ENCODE measurements around the gene VPS9D1. TPM values are rescaled to one million over a fixed set of nuclear protein-coding genes. Genes with fewer than 3 reads are reported as not detected.

VPS9D1 gene
- total RNA-seq, 1 experiment from 2014 or later: 4.2 TPM

DNA sequence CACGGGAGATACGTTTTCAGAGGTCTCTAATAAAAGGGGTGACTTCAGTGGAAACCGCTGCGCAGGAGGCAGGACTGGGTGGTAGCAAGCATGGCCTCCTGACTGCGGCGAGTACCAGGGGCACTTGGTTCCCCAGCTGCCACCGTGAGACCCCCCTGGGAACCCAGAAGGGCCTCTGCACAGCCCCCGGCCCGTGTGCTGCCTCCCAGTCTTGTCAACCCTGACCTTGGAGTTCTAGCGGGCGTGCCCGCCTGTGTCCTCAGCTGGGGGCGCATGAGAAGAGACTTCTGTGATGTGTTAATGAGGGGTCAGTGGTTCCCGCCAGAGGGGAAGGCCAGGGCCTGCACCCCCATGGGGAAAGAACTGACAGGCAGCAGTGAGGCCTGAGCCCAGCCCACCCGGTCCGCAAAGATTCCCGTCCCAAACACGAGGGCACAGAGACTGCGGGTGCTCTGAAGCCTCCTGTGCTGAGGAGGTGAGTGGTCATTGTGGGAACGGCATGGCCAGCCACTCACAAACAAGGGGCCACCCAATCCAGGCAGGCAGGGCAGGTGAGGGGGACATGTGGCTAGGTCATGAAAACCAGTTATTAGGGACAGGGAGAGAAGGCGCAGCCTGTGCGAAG, 10.0 kb upstream of the VPS9D1 start:
- POLR2A ChIA-PET: no interaction called here

DNA sequence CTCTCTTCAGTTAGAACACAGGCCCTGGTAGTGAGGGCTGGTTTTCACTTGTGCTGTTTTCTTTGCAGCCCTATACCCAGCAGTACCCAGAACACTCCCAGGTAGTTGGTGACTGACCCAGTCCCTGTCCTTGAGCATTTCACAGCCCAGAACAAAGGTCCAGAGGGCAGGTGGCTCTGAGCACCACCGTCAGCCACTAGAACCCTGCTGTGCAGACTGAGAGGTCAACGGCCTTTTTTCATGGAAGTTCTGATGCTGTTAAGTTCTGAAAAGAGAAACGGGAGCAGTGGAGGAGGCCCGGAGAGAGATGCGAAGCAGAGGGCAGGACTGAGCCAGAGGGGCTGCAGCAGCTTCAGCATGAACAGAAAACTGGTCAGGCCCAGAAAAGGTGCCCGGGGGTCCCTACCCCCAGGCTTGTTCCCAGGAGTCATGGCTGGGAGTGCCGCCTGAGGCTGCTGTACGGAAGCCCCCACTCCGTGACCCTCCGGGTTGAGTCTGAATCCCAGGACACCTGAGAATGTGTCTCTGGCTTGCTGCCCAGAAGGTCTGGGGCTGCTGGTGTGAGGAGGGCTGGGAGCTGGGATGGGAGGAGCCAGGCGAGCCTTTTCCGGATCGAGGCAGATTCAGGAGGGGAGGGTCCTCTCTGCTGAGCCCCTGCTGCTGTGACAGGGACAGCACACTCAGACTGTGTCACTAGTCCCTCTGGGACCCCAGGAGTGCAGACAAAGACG, 9.3 kb upstream of the VPS9D1 start:
- peaks cover 13% of the 10 kb centered on the region for H3K4me1 Mint-ChIP-seq
- POLR2A ChIA-PET: interaction anchor here (0.6 kb wide), 1 partner anchor 175 kb away, joined by 4 read pairs; no protein-coding TSS in a partner anchor
- DNase-seq (ENCODE audit: low spot score) (no peak), ATAC-seq (peak; percentile 41)
- H3K27me3 Mint-ChIP-seq (ENCODE audit: low read depth): peaks cover 6% of the 10 kb centered on the region
- peak overlapping the region; percentile 61; the same call in 1 of the 2 replicates for H3K27ac Mint-ChIP-seq
- CTCF ChIA-PET: interaction anchor here (0.5 to 1.8 kb wide), 4 partner anchors 9 to 54 kb away, joined by 3 to 10 read pairs (median 3); partner anchors contain the start of gene SPATA2L
- peaks cover 5% of the 10 kb centered on the region; the same call in 1 of the 2 replicates for H3K9me3 Mint-ChIP-seq
- no peak overlapping the region for H3K4me3 Mint-ChIP-seq
- TF ChIP-seq, protein P1, sequence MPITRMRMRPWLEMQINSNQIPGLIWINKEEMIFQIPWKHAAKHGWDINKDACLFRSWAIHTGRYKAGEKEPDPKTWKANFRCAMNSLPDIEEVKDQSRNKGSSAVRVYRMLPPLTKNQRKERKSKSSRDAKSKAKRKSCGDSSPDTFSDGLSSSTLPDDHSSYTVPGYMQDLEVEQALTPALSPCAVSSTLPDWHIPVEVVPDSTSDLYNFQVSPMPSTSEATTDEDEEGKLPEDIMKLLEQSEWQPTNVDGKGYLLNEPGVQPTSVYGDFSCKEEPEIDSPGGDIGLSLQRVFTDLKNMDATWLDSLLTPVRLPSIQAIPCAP (CRISPR knock-in tag; IDR thresholded peaks at IDR 0.05): no peak
- TF ChIP-seq, protein P2, sequence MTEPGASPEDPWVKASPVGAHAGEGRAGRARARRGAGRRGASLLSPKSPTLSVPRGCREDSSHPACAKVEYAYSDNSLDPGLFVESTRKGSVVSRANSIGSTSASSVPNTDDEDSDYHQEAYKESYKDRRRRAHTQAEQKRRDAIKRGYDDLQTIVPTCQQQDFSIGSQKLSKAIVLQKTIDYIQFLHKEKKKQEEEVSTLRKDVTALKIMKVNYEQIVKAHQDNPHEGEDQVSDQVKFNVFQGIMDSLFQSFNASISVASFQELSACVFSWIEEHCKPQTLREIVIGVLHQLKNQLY (CRISPR knock-in tag; IDR thresholded peaks at IDR 0.05): no peak
- TF ChIP-seq, protein P3, sequence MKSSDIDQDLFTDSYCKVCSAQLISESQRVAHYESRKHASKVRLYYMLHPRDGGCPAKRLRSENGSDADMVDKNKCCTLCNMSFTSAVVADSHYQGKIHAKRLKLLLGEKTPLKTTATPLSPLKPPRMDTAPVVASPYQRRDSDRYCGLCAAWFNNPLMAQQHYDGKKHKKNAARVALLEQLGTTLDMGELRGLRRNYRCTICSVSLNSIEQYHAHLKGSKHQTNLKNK (CRISPR knock-in tag; IDR thresholded peaks at IDR 0.05): no peak
- TF ChIP-seq CBFB (CRISPR knock-in tag; IDR thresholded peaks at IDR 0.05; ENCODE audit: low read depth) (no peak), TEAD1 (CRISPR knock-in tag; IDR thresholded peaks at IDR 0.05) (no peak), ZNF232 (CRISPR knock-in tag; IDR thresholded peaks at IDR 0.05) (no peak), ZNF317 (CRISPR knock-in tag; IDR thresholded peaks at IDR 0.05; ENCODE audit: borderline replicate concordance, low read depth) (no peak)
- TF ChIP-seq, protein P4, sequence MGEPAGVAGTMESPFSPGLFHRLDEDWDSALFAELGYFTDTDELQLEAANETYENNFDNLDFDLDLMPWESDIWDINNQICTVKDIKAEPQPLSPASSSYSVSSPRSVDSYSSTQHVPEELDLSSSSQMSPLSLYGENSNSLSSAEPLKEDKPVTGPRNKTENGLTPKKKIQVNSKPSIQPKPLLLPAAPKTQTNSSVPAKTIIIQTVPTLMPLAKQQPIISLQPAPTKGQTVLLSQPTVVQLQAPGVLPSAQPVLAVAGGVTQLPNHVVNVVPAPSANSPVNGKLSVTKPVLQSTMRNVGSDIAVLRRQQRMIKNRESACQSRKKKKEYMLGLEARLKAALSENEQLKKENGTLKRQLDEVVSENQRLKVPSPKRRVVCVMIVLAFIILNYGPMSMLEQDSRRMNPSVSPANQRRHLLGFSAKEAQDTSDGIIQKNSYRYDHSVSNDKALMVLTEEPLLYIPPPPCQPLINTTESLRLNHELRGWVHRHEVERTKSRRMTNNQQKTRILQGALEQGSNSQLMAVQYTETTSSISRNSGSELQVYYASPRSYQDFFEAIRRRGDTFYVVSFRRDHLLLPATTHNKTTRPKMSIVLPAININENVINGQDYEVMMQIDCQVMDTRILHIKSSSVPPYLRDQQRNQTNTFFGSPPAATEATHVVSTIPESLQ (CRISPR knock-in tag; IDR thresholded peaks at IDR 0.05): no peak
- TF ChIP-seq, protein P5, sequence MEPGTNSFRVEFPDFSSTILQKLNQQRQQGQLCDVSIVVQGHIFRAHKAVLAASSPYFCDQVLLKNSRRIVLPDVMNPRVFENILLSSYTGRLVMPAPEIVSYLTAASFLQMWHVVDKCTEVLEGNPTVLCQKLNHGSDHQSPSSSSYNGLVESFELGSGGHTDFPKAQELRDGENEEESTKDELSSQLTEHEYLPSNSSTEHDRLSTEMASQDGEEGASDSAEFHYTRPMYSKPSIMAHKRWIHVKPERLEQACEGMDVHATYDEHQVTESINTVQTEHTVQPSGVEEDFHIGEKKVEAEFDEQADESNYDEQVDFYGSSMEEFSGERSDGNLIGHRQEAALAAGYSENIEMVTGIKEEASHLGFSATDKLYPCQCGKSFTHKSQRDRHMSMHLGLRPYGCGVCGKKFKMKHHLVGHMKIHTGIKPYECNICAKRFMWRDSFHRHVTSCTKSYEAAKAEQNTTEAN (CRISPR knock-in tag; IDR thresholded peaks at IDR 0.05): no peak
- TF ChIP-seq, protein P6, sequence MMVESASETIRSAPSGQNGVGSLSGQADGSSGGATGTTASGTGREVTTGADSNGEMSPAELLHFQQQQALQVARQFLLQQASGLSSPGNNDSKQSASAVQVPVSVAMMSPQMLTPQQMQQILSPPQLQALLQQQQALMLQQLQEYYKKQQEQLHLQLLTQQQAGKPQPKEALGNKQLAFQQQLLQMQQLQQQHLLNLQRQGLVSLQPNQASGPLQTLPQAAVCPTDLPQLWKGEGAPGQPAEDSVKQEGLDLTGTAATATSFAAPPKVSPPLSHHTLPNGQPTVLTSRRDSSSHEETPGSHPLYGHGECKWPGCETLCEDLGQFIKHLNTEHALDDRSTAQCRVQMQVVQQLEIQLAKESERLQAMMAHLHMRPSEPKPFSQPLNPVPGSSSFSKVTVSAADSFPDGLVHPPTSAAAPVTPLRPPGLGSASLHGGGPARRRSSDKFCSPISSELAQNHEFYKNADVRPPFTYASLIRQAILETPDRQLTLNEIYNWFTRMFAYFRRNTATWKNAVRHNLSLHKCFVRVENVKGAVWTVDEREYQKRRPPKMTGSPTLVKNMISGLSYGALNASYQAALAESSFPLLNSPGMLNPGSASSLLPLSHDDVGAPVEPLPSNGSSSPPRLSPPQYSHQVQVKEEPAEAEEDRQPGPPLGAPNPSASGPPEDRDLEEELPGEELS (CRISPR knock-in tag; IDR thresholded peaks at IDR 0.05): no peak
- TF ChIP-seq, protein P7, sequence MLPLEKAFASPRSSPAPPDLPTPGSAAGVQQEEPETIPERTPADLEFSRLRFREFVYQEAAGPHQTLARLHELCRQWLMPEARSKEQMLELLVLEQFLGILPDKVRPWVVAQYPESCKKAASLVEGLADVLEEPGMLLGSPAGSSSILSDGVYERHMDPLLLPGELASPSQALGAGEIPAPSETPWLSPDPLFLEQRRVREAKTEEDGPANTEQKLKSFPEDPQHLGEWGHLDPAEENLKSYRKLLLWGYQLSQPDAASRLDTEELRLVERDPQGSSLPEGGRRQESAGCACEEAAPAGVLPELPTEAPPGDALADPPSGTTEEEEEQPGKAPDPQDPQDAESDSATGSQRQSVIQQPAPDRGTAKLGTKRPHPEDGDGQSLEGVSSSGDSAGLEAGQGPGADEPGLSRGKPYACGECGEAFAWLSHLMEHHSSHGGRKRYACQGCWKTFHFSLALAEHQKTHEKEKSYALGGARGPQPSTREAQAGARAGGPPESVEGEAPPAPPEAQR (CRISPR knock-in tag; IDR thresholded peaks at IDR 0.05): no peak
- H3K36me3 Mint-ChIP-seq: peaks cover 42% of the 10 kb centered on the region

More for the DNA sequence above, 10.0 kb upstream of the VPS9D1 start:
- CTCF ChIA-PET: interaction anchor here (0.5 to 1.8 kb wide), 2 partner anchors 25 to 53 kb away, joined by 3 to 10 read pairs; no protein-coding TSS in a partner anchor
- peaks cover 46% of the 10 kb centered on the region for H3K36me3 Mint-ChIP-seq
- no peak for ATAC-seq
- H3K4me1 Mint-ChIP-seq: peaks cover 13% of the 10 kb centered on the region
- DNase-seq (ENCODE audit: low spot score): no peak
- TF ChIP-seq ESRRA (CRISPR knock-in tag; IDR thresholded peaks at IDR 0.05; ENCODE audit: borderline replicate concordance): no peak
- TF ChIP-seq RELA (CRISPR knock-in tag; IDR thresholded peaks at IDR 0.05; ENCODE audit: borderline replicate concordance): no peak
- no peak for TF ChIP-seq JAZF1 (CRISPR knock-in tag; IDR thresholded peaks at IDR 0.05)
- no peak for TF ChIP-seq SMAD3 (CRISPR knock-in tag; IDR thresholded peaks at IDR 0.05; ENCODE audit: borderline replicate concordance)
- H3K4me3 Mint-ChIP-seq: no peak overlapping the region
- H3K27me3 Mint-ChIP-seq (ENCODE audit: low read depth): peaks cover 6% of the 10 kb centered on the region
- H3K9me3 Mint-ChIP-seq: peaks cover 5% of the 10 kb centered on the region; the same call in 1 of the 2 replicates
- no peak overlapping the region for H3K27ac Mint-ChIP-seq

Data from WTC11 (cell line).